ENCODE results near the gene INTS2.

DNA sequence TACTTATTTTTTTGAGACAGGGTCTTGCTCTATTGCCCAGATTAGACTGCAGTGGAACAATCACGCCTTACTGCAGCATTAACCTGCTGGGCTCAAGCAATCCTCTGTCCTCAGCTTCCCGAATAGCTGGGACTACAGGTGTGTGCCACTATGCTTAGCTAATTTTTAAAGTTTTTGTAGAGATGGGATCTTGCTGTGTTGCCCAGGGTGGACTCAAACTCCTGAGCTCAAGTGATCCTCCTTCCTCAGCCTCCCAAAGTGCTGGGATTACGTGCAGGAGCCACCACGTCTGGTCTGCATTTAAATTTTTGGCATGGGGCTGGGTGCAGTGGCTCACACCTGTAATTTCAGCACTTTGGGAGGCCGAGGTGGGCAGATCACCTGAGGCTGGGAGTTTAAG lies 41.0 kb upstream of the INTS2 start:
- TF ChIP-seq CTCF (IDR thresholded peaks at IDR 0.05) (no peak), POLR2A (IDR thresholded peaks at IDR 0.05) (no peak)
